HG03139 (cell line): ENCODE results near the gene ARL10.

Experiments used
- ATAC-seq: cut with Tn5 transposase; IDR thresholded peaks from one replicate; pipeline ENCODE4 v1.9.1; 2021; ENCODE audit not compliant: unreplicated experiment

ARL10 gene

DNA sequence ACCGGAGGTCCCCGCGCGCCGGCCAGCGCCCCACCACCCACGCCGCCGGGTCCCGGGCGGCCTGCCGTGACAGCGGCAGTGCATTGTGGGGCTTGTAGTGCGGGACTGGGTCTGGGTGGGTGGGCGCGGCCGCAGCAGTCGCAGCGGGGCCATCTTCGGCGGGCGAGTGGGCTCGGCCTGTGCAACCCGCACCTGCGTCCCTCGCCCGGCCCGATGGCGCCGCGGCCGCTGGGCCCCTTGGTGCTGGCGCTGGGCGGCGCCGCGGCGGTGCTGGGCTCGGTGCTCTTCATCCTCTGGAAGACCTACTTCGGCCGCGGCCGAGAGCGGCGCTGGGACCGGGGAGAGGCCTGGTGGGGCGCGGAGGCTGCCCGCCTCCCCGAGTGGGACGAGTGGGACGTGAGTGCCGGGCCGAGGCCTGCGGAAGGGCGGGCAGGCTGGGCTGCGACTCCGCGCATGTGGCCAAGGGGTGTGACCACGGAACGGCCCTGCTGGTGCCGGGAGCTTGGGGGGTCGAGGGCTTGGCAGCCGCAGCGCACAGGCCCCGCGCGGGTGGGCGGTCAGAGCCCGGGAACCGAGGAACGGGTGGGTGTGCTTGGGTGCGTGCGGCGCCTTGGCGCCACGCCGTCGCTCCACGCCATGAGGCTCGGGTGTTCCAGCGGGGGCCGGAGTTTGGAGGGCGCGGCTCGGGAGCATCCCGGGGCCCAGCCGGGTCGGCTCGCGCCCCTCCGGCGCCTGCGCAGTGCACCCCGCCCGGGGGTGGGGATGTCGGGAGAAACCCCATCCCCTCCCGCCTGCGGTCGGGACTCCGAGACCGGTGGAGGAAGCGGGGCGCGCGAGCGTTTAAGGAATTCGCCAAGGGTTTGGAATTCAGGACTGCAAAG lies at the start of gene ARL10:
ARL10 (plus strand) TSS at position 137 of the 881 bp plus-strand sequence; CDS start at position 214, 77 bp downstream.
- no peak for ATAC-seq

DNA sequence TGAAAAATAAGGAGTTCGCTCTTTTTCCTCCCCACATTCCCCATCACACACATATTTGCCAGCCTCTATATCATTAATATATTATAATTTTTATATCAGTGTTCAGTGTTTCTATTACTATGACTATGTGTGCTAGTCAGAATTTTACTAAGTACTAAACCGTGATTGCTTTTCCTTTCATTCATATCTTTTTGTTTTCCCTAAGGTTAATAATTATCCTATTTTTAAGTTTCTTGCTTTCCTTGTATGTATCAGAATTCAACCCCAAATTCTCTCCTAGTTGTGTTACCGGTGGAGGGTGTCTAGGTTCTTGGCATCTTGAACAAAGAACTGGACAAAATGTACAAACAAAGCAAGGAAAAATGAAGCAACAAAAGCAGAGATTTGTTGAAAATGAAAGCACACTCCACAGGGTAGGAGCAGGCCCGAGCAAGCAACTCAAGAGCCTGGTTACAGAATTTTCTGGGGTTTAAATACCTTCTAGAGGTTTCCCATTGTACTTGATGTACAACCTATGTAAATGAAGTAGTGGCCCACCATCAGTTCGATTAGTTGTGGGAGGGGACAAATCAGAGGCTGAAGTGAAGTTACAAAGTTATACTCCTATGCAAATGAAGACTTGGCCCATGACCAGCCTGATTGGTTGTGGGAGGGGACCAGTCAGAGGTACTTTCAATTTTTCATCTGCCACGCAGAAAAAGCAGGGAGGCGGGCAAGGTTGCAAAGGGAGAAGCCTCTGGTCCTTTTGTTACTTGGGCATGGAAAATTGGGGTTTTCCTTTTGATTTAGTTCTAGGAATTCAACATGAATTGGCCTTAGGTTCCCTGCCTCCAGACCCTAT lies 47.5 kb upstream of the ARL10 start:
- ATAC-seq, result no peak

DNA sequence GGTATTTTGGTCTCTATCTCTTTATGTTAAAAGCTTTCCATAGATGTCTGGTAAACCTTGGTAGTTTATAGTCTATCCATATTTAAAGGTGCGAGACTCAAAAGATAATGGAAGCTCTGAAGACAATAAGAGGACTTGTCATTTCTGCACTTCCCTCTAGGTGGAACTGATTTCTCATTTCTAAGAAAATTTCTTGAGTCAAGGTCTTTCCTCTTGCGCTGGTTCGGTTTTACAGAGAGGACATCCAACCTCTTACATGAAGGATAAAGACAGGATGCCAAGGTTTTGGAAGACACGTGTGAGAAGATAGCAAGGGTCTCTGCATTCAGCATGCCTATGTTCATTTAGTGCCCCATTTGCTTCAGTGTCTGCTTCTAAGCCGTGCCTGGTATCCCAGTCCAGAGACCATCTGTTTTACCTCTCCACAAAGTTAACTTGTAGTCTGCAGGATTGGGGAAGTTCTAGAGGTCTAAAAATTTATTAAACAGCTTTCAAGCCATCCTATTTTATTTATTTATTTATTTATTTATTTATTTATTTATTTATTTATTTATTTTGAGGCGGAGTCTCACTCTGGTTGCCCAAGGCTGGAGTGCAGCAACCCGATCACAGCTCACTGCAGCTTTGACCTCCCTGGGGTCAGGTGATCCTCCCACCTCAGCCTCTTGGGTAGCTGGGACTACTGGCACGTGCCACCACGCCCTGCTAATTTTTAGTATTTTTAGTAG lies 45.3 kb upstream of the ARL10 start:
- no peak for ATAC-seq

DNA sequence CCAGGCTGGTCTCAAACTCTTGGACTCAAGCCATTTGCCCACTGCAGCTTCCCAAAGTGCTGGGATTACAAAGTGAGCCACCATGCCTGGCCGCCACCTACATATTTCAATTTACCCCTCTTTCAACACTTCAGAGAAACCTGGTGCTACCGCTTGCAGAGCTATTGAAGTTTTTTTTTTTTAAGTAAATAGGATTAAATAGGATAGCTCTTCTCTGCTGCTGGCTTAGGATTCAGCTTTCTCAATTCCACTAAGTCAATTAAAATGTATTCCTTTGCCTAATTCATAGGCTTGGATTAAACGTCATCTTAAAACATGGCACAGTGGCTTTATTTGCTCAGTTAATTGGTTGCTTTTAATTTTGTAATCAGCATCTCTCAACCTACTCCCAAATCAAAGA lies 44.7 kb upstream of the ARL10 start:
- ATAC-seq, result no peak

GRCh38 chr5:176334031-176334770 lies 31.1 kb upstream of the ARL10 start:
- ATAC-seq, result no peak

GRCh38 chr5:176337913-176338312 lies 27.4 kb upstream of the ARL10 start:
- ATAC-seq, result no peak

GRCh38 chr5:176339304-176339703 lies 26.0 kb upstream of the ARL10 start:
- no peak for ATAC-seq

GRCh38 chr5:176341325-176342157 lies 23.7 kb upstream of the ARL10 start:
- no peak for ATAC-seq

- ATAC-seq, result no peak
Measured at GRCh38 chr5:176342158-176342483, 23.2 kb upstream of the ARL10 start.

DNA sequence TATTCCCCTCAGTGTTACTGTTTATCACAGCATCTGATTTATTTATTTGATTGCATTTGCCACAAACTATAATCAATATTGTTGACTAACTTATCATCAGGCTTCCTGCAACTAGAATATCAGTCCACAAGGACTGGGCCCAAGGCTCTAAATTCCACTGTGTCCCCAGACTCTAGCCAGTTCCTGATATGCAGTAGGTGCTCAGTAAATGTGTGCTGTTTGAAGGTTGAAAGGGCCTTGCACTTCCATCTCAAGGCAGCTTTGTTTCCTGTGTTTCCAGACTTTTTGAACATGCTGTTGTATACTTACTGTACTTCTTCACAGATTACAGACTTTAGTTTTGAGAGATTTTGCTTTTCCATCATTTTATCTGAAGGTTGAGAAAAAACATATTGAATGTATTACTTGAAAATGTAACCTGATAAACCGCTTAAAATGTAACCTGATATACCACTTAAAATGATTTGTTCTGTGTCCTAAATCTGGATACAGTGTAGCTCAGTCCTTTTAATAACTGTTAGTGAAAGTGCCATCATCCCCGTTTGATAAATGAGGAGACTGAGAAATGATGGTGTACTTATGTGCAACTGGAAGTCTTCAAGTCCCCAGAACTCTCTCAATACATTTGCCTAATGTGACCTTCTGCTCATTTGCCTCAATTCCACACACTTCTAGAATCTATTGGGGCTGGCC lies 22.4 kb upstream of the ARL10 start:
- no peak for ATAC-seq

DNA sequence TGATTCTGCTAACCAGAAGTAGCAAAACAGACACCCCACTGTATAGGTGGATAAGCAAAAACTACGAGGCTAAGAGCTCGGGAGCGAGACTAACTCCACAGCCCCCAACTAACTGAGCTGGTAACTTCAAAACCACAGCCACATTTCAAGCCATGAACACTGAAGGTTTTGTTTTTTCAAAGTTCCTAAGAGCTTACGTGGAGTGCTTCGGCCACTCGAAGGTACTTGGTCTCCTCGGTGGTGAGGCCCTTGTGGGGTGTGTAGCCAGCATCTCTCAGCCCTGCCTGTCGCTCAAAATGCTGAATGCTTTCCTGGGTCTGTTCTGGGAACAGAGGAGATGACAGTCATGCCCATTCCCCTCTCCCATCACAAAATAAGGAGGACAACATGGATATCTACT lies 14.9 kb upstream of the ARL10 start:
- no peak for ATAC-seq

GRCh38 chr5:176352116-176352878 lies 13.0 kb upstream of the ARL10 start:
- ATAC-seq, result no peak

- ATAC-seq, result no peak
Measured at GRCh38 chr5:176353533-176353932, 11.8 kb upstream of the ARL10 start.

DNA sequence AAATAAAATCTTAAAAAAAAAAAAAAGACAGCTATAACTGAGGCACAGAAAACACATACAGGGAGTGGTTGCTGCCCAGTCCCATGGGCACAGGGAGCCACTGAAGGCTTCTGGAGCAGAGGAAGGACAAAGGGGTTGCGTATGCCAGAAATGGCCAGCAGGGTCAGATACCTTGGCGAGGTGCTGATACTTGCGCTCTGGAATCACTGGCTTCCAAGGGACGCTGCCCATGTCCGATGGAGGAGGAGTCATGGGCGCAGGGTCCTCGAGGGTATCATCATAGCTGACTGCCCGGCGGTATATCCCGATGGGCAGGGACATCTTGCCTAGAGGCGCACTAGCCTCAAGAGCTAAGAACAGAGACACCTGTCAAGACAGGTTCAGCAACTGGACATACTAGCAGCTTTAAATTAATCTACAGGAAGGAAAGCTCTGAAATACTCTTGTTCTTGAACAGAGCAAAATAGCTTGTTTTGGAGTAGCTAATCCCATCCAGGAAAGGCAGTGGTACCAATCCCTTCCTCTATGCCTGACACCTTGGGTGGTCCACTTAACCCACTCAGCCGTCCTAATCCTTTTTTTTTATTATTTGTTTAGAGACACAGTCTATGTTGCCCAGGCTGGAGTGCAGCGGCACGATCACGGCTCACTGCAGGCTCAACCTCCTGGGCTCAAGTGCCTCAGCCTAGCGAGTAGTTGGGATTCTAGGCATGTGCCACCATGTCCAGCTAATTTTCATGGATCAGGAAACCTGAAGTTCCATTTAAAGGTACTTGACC lies 9.7 kb upstream of the ARL10 start:
- ATAC-seq, result no peak

GRCh38 chr5:176356179-176356566 lies 9.1 kb upstream of the ARL10 start:
- ATAC-seq, result no peak

DNA sequence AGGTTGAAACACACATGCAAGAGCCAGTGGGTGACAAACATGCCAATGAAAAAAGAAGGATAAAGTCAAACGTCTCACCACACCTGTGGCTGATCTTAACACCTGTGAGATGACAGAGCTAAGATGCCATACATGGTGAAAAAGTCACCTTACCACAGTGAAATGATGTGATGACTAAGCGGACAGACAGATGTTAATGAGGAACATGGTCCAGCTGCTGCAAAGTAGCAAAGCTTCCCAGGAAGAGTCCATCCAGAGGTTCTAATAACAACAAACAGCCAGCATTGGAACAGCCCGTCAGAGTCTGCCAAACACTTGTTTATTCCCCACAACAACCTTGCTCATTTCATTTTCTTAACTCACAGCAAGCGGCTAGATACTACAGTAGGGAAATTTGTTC lies 5.6 kb upstream of the ARL10 start:
- no peak for ATAC-seq

GRCh38 chr5:176360894-176361436 lies 4.3 kb upstream of the ARL10 start:
- peak; percentile 5 for ATAC-seq
